Stimulated activated CD4-positive, alpha-beta T cell treated with anti-CD3 and anti-CD28 coated beads, Interleukin-1b, Interleukin-23, amount 100 ng/mL, for 4 hours (primary cell): ENCODE data around the gene FGD5.

Experiments
- DNase-seq, 2 donors: peaks; one replicate each; pipeline ENCODE4 v3.0.0-alpha.2; 2020; ENCODE audit warnings: low read depth in 2 of 2

The FGD5 gene

DNA sequence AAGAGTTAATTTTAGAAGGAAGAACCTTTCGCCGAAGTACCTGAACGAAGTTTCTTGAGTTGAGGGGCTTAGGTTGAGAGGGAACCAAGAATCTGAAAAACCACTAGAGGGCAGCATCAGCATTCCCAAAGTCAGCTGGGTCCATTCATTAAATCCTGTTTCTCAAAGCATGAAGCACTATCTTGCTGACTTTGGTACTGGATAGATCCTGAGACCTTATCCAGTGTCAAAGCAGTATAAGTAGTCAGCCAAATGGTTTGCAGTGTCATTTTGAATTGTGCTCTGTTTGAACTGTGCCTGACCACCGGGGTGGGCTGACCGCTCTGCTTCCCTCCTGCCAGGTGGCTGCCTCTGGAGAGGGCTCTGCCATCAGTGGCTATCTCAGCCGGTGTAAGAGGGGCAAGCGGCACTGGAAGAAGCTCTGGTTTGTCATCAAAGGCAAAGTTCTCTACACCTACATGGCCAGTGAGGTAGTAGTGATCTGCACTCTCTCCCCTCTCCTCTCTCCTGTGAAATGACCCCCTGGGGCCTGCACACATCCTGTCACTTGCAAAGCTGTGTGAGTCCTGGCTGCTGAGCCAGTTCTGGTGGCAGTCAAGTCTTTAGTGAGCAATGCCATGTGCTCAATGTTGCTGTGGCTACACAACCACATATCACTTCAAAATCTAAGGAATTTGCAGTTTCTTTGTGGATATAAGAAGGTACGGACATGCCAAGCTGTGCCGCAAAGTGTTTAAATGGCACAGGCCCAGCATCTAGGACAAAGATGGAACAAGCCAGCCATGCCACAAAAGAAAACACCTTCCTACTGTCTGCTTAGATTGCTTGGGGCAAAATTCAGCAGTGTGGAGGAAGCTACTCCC lies 107.2 kb downstream of the FGD5 start:
- DNase-seq: no peak

DNA sequence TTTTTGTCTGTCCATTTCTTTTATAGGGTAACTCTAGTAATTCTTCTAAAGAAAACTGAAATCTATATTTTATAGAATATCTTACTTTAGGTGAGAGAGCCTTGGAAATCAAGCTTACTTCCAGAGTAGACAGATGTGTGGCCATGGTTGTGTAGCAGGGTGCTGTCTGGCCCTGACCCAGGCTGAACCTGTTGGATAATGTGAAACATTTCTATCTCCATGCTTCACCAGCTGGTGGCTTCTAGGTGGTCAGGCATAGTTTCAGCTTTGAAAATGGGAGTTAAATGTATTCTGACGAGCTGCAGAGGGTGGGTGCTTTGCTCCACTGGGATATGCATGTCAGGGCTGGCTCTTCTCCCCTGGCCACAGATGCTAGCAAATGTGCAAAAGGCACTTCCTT lies 107.8 kb downstream of the FGD5 start:
- DNase-seq: no peak

DNA sequence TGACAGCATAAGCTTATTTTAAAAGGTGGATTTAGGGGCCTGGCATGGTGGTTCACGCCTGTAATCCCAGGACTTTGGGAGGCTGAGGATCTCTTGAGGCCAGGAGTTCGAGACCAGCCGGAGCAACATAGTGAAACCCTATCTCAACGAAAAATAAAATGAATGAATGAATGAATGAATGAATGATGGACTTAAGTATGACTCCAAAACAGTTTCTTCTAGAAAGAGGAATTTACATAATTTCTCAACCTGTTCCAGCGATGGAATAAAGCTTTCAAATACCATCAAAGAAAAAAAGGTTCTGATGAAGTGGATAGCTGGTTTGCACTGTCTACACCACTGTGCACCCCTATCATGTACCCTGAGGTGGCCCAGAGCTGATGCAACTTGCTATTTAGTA lies 108.5 kb downstream of the FGD5 start:
- no peak for DNase-seq

DNA sequence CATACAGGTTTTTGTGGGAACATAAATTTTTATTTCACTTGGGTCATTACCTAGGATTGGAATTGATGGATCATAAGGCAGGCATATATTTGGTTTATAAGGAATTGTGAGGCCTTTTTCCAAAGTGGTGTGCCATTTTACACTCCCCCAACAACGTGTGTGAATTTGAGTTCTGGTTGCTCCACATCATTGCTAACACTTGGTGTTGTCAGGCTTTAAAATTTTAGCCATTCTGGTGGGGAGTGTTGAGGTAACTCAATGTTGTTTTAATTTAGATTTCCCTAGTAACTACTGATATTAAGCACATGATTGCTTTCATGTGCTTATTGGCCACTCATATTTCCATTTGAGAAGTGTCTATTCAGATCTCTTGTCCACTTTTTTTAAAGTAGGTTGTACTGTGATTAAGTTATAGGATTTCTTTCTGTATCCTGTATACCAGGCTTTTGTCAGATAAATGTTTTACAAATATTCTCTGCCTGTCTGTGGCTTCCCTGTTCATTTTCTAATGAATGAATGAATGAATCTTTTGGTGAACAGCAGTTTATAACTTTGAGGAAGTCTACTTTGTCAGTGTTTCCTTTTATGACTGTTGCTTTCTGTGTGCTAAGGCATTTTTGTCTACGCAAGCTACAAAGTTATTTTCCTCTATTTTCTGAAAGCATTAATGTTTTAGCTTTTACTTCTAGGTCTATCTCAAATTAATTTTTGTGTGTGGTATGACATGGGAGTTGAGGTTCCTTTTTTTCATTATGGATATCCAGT lies 110.7 kb downstream of the FGD5 start:
- DNase-seq: no peak

DNA sequence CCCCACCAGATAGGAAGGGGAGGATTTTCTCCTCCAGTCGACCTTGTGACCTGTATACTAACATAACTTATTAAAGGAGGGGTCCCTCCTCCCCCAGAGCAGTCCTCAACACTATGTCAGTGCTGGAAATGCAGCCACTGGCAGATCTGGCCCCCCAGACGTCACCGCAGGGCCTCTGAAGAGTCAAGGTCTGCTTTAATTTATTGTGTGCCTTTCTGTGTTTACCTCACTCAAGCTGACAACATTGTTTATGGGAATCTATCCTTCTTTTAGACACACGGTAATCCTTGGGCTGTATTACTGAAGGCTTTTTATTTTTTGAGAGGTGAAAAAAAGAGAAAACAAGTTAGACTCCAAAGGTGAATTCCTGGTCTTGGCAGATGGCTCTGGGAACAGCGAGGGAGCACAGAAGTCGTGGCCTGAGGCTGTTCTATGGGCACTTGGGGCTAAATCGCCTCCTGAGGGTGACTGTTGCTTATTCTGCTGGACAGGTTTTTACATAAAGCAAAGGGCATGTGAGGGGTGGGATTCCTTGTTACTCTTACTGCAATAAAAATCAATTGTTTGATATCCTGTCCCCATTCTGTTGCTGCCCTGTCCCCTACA lies 115.2 kb downstream of the FGD5 start:
- no peak for DNase-seq

DNA sequence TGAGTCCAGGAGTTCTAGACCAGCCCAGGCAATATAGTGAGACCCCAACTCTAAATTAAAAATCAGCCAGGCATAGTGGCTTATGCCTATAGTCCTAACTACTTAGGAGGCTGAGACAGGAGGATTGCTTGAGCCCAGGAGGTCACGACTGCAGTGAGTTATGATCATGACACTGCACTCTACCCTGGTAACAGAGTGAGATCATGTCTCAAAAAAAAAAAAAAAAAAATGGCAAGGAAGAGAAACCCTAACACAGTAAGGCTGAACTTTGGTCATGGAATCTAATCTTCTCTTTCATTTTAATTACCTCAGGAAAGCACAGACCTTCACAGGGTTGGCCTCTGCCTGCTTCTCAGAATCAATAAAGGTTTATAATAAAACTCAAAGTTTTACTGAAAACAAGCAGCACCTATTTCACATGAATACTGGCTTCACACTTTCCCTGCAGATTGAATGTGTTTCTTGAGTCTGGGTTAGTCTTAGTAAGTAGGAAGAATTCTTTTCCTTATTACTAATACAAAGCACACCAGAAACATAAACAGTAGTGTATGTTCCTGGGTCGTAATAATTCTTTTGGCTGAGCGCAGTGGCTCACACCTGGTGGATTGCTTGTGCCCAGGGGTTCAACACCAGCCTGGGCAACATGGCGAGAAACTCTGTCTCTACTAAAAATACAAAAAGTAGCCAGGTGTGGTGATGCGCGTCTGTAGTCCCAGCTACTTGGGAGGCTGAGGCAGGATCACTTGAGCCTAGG lies 117.0 kb downstream of the FGD5 start:
- DNase-seq: no peak

DNA sequence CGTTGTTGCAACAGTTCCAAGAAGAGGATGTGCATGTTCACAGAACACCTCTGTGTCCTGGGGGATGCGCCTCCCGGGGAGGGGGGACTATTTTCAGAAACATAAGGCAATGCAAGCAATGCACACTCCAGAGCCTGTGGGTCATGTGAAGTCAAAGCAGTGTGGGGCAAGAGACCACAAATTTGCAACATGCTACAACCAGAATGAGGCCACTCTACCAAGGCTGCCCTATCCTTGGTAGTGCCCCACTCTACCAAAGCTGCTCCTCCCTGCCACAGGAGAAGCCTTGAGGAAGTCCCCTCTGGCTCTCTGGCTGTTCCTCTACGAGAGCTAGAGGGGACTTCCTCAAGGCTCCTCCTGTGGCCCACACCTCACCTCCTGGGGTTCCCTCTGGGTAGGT lies 120.2 kb downstream of the FGD5 start:
- DNase-seq: no peak

DNA sequence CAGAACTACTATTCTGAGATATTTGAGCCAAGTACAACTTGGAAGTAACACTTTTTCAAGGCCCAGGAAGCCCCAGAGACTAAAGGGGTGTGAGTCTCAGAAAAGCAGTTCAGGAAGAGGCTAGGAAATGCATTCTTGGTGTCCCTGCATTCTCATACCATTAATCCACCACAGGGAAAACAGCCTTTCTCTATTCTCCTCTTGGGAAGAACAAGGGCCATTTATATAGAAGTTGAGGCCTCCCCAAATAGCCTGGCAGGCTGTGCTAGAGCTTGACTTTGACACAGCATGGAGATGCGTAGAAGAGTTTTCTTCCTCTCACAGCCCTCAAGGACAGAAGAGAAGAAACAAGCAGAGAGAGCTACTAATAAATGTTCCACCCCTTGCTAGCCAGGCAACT lies 123.1 kb downstream of the FGD5 start:
- no peak for DNase-seq

DNA sequence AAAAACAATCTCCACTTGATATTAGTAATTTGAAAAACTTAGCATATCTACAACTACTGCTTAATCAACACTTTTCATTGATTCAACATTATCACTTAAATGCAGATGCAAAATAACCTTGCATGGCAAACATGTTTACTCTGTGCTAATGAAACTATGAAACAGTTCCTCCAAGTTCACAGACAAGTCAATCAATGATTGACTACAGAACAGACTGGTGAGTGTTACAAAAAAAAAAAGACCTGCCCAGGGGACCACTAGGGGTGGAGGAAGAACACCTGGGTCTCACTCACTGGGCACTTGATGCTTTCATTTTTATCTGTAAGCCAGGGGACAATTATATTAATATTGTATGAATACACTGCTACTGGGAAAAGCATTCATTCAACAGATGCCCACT lies 124.3 kb downstream of the FGD5 start:
- no peak for DNase-seq

DNA sequence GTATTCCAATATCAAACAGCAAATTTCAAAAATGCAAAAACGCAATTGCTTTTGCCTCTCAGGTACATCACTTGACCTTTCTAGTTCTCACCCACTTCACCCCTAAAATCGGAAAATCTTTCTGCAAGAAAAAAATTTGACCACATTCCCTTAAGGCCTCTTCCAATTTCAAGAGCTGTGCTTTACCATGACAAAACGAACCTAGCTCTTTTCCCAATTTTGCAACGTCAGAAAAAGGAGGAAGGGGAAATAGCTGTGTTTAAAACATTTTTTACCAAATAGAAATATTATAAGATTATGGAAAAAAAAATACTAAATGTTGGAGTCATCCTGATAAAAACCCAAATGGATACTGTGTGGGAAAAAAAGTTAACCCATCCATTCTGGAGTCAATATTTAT lies 127.5 kb downstream of the FGD5 start:
- no peak for DNase-seq

DNA sequence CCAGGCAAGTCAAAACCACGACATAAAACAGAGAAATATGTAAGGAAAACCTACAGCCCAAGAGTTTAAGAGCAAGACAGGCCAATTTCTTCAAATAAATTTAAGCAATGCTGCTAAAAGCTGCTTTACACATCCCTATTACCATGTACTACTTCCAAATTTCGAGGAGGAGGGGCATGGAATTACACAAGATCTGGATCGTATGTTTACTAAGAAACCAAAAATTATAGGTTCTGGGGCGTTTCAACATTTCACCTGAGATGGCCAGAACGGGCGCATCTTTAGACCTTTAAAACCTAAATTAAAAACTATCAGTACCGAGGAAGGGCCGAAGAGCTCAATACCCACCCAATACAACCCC lies 128.0 kb downstream of the FGD5 start:
- DNase-seq: no peak

DNA sequence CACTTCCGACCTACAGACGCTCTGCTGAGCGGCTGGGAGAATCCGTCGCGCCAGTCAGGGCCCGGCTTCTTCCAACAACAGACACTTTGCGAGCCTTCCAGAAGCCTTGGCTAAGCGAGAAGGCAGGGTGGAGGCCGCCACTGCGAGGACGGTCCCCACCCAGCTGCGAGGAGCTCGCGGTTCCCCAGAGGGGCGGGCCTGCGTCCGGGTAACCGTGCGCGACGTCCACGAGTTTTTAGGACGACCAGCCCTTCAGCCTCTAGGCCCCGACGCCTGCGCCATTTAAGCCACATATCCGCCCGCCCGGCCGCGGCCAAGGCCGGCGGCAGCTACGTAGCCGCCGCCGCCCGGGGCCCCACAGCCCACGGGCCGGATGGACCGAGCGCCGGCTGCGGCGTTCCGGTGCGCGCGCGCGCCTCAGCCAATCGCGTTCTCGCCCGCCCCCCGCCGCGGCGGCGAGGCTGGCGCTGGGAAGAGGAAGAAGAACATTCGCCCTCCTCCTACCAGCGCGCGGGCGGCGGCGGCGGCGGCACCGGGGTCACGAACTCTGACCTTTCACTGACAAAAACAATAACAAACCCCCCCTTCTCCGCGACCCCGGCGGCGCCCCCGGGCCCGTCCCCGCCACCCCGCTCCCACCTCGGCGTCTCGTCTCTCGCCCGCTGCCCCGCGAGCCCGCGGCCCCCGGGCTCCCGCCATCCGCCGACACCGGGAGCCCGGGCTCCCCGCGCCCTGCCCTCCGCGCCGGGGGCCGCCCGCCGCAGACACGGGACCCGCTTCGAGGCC lies 128.5 kb downstream of the FGD5 start, which contains the start of gene NR2C2:
Gene NR2C2 (plus strand): TSS at position 484 of the 786 bp plus-strand sequence. CDS start 56,332 bp downstream, outside the sequence.
- DNase-seq: peak; percentile 82

DNA sequence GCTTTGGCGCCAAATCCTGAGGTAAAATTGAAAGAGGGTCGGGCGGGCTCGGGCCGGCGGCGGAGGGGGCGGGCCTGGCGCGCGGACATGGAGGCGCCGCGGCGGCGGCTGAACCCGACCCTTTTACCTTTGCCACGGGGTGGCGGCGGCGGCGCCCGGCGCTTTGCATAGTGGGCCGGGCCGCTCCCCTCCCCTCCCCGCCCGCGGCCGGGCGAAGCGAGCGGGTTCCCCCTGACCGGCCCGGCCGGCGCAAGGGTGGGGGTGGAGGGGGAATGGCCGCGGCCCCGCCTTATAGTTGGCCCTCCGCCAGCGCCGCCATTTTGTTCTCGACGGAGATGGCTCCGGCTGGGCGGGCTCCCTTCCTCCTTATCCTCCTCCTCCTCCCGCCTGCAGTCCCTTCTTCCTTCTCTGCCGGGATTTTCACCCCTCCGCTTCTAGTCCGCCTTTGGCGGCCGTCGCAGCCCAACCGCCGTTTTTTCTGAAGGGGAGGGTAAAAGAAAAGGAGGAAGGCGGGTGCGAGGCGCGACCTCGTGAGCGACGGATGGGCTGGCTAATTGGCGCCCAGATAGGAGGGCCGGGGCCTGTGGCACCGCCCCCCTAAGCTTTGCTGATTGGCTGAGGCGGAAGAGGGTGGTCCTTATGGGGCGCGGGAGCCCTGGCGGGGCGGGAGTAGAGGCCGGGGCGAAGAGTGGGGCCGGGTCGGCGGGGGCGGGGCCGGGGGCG lies 129.3 kb downstream of the FGD5 start:
- peak; percentile 91 to 92 for DNase-seq

DNA sequence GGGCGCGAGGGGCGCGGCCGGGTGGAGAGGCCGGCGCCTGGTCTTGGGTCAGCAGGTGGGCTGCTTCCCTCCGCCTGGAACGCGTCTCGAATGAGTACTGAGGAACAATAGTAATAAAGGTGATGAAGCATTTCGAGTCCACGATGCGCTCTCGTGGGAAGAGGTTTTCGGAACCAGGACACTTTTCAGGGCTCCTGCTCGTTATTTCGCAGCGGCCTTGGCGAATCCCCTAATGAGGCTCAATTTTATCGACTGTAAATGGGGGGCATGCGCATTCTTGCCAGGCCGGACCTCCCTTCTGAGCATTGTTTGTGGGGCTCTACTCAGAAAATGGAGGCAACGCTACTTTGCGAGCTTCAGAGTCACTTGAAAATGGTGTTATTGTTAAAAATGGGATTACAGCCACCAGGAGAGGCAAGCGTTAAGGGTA lies 129.9 kb downstream of the FGD5 start:
- DNase-seq: no peak

DNA sequence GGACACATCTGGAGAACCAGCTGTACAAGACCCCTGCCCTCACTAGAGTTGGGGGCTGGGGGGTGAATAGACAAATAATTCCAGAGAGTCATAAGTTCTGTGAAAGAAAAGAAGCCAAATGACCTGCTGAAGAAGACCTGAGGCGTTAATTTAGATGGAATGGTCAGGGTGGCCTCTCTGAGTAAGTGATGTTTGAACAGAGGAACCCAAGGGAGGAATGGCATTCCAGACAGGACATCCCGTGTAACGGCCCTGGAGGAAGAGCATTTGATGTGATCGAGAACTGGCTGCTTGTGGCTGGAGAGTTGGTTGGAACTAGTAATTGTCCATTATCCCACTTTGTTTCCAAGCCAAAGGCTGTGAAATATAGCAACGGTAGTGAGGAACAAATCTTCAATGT lies 130.4 kb downstream of the FGD5 start:
- DNase-seq: no peak

DNA sequence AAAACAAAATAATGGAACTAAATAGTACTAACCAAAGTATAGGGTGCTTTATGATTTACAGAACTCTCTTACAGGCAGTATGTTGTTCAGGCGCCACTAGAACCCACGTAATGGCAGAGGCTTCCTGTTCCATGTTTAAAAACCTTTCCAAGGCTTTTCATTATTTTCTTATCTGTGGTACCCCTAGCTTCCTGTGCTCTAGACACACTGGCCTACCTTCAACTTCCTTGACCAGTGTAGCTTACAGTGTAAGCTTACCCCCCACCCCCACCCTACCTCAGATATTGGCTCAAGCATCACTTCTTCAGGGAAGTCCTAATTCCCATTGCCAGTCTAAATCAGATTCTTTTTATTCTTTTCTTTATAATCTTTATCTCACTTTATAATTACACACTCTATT lies 131.5 kb downstream of the FGD5 start:
- DNase-seq: no peak

DNA sequence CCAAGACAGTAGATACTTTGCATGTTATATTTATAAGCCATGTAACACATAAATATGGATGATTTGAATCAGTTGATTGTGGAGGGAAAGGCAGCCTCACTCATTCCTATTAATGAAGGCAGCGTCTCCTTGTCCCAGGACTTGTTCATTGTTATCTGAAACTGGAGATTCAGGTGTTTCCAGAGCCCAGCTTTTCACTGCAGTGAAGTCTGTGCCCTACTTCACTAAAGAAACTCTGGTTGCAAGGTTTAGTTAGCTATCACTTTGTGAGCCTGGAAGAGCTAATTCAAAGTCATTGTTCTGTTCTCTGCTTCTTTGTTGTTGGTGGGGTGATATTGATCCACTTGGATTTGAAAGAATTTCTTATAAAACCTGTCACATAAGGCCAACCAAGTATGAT lies 138.4 kb downstream of the FGD5 start:
- DNase-seq: no peak

DNA sequence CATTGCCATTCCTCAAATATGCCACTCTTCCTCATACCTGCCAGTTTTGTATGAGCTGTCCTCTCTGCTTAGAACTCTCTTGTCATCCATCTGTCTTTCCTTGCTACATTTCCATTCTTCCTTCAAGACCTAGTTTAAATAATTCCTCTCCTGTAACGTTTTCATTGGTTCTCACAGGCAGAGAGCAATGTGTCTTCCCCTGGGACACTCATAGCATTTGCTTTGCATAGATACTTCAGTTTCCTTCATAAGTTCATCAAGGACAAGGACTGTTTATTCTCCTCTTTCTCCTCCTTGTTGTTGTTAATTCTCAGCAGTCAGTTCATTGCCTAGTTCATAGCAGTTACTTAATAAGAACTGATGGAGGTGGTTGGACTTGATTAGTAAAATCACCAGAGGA lies 139.2 kb downstream of the FGD5 start:
- DNase-seq: no peak

DNA sequence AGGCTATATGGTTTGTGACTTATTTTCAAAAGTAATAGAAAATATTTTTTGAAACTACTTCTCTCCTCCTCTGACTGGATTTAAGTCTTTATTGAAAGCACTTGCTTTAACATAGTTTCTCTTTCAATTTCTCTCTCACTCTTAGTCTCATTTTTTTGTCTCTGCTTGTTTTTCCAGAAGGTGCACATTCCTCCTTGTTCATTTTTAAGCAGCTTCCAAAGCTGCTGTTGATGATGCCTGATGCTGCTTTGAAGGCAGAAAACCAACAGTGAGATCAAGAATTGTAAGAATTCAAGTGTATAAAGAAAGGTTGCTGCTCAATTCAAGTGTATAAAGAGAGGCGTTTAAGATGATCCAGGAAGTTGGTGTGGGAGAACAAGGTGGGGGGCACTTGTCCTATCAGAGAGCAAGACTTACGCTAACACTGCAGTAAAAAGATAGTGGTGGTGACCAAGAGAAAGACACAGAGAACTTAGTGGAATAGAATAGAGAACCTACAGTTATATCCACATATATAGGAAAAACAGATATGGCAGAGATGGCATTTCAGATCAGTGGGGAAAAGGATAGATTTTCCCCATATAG lies 140.7 kb downstream of the FGD5 start:
- no peak for DNase-seq

DNA sequence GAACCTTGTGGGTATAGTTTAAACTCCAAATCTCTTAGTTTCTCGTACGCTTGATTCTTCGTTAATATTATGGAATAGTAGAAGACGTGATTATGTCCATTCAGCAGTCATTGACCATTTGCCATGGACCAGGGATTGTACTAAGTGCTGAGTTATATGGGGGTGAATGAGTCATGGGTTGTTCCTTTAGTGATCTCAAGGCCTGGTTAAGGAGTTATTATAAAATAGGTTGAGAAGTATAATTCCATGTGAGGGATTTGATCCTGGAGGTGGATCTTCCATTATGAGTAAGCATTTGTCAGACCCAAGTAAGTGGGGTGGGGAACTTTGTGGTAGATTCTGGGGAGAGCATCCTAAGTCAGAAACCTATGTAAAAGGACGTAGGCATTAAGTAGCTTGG lies 144.0 kb downstream of the FGD5 start:
- DNase-seq: no peak
